ENCODE results near the gene VTI1A.

The VTI1A gene

DNA sequence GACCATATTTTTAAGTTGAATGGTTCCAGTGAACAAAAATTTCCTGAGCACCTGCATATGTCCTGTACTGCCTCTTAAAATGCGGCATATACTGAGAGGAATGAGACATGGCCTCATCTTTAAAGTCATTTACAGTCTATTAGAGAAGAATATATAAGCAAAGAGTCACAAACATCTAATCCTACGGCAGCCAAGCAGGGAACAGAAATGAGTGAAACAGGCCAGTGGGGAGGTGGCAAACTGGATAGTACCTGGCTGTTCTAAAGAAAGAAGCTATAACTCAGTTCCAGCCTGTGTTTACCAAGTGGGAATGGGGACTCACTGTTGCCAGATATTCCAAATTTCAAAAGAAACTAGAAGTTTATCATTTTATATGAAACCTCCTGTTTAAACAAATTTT, 211.4 kb downstream of the VTI1A start:
- no peaks in the 10 kb centered on the region for H3K27me3 ChIP-seq (ENCODE audit: insufficient read depth, low read length, poor library complexity, severe bottlenecking)
- H3K9ac ChIP-seq (ENCODE audit: low read depth, low read length, poor library complexity, severe bottlenecking): no peak overlapping the region
- H3K79me2 ChIP-seq (ENCODE audit: insufficient read depth, low read length): no peaks in the 10 kb centered on the region
- H4K20me1 ChIP-seq (ENCODE audit: insufficient read depth, low read length, poor library complexity, severe bottlenecking): no peaks in the 10 kb centered on the region
- no peak overlapping the region for H2AFZ ChIP-seq (ENCODE audit: low read length)
- H3F3A ChIP-seq (ENCODE audit: low read depth): no peaks in the 10 kb centered on the region
- no peaks in the 10 kb centered on the region for H3K4me1 ChIP-seq (ENCODE audit: insufficient read depth, low read length, poor library complexity, severe bottlenecking)
- no peaks in the 10 kb centered on the region; the same call in 1 of the 2 replicates for H3K36me3 ChIP-seq (ENCODE audit: insufficient read depth, low read length)
- H3K9me2 ChIP-seq (replicated peaks; ENCODE audit: low read depth, low read length): no peaks in the 10 kb centered on the region
- no peak overlapping the region for H3K4me2 ChIP-seq (ENCODE audit: low read depth, low read length, poor library complexity, severe bottlenecking)
- H3K9me3 ChIP-seq (ENCODE audit: insufficient read depth, low read depth, low read length): no peaks in the 10 kb centered on the region
- no peak overlapping the region for H3K4me3 ChIP-seq (ENCODE audit: low read length, poor library complexity, severe bottlenecking)
- TF ChIP-seq, protein P1, sequence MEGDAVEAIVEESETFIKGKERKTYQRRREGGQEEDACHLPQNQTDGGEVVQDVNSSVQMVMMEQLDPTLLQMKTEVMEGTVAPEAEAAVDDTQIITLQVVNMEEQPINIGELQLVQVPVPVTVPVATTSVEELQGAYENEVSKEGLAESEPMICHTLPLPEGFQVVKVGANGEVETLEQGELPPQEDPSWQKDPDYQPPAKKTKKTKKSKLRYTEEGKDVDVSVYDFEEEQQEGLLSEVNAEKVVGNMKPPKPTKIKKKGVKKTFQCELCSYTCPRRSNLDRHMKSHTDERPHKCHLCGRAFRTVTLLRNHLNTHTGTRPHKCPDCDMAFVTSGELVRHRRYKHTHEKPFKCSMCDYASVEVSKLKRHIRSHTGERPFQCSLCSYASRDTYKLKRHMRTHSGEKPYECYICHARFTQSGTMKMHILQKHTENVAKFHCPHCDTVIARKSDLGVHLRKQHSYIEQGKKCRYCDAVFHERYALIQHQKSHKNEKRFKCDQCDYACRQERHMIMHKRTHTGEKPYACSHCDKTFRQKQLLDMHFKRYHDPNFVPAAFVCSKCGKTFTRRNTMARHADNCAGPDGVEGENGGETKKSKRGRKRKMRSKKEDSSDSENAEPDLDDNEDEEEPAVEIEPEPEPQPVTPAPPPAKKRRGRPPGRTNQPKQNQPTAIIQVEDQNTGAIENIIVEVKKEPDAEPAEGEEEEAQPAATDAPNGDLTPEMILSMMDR (conservative IDR thresholded peaks at IDR 0.05; ENCODE audit: low read length): no peak
- no peak for TF ChIP-seq EZH2phosphoT487 (IDR thresholded peaks at IDR 0.05; ENCODE audit: borderline replicate concordance)

DNA sequence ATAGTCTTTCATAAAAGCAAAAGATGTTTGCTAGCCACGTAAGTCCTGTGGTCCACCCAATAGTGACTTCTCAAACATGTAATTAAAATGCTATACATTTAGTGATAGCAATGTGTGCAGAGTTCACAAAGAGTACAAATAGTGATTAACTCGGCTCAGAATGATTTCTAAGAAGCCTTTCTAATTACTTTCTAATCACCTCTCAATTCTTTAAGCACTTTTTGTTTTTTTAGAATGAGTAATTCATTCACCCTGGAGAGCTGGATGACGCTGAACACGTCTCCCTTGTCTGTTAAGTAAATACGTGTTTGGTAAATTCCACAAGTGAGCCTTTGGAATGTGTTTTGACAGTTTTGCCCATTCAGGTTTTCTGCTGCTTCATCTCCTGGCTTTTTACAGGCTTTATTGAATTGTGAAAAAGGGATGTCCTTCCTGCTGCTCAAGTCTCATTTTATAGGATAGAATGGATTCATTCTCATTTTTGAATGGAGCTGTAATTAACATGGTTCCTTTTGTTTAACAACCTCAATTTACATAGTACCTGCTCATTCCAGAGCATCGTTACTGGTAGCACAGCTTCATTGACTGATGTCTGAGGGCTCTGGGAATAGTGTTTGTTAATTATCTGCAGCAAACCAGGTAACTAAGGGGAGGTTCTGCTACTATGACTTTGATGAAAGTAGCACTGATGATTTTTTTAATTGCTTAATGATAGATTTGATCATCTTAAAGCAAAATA, 212.1 kb downstream of the VTI1A start:
- no peaks in the 10 kb centered on the region for H4K20me1 ChIP-seq (ENCODE audit: insufficient read depth, low read length, poor library complexity, severe bottlenecking)
- no peak overlapping the region for H3K4me3 ChIP-seq (ENCODE audit: low read length, poor library complexity, severe bottlenecking)
- H3K79me2 ChIP-seq (ENCODE audit: insufficient read depth, low read length): no peaks in the 10 kb centered on the region
- H3K36me3 ChIP-seq (ENCODE audit: insufficient read depth, low read length): no peaks in the 10 kb centered on the region; the same call in 1 of the 2 replicates
- no peaks in the 10 kb centered on the region for H3F3A ChIP-seq (ENCODE audit: low read depth)
- no peak overlapping the region for H3K9ac ChIP-seq (ENCODE audit: low read depth, low read length, poor library complexity, severe bottlenecking)
- no peak overlapping the region for H3K4me2 ChIP-seq (ENCODE audit: low read depth, low read length, poor library complexity, severe bottlenecking)
- no peak overlapping the region for H2AFZ ChIP-seq (ENCODE audit: low read length)
- no peaks in the 10 kb centered on the region for H3K9me2 ChIP-seq (replicated peaks; ENCODE audit: low read depth, low read length)
- H3K4me1 ChIP-seq (ENCODE audit: insufficient read depth, low read length, poor library complexity, severe bottlenecking): no peaks in the 10 kb centered on the region
- no peaks in the 10 kb centered on the region for H3K9me3 ChIP-seq (ENCODE audit: insufficient read depth, low read depth, low read length)
- no peaks in the 10 kb centered on the region for H3K27me3 ChIP-seq (ENCODE audit: insufficient read depth, low read length, poor library complexity, severe bottlenecking)
- TF ChIP-seq EZH2phosphoT487 (IDR thresholded peaks at IDR 0.05; ENCODE audit: borderline replicate concordance): no peak
- TF ChIP-seq, protein P1 (conservative IDR thresholded peaks at IDR 0.05; ENCODE audit: low read length): no peak

DNA sequence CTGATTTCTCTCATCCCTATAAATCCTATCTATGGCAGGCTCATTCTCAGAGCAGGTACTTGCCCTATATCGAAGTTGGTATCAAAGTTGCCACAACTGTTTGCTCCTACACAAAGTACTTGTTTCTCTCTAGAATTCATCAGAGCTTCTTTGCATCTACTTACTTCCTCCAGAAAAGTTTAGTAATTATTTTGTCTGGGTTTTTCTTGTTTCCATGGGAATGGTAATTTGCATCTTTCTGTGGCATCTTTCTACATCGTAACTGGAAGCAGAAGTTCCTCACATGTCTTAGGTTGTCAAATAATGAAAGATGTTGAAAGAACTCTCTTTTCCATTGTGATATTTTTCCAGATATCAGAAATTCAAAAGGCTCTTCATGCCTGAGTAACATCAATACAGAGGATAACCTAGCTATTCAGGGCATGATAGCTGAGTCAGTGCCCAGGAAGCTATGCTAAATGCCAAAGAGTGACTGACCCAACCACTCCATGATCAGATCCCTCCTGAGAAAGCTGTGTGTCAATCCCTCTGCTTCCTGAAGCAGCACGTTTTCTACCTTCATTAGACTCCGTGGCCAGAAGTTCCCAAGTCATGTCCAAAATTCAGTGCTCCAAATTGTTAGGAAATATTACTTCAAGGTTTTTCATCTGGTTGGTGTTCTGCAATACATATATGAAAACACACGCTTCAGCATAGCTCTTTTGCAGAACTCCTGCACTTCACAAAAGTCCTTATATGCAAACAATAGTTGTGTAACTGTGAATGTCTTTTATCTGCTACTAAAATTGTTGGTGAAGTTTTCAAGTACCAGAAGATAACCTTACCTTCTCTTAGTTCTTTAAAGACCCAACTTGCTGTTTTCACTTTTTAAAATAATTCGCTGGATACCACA, 216.5 kb downstream of the VTI1A start:
- no peaks in the 10 kb centered on the region; the same call in 1 of the 2 replicates for H3K36me3 ChIP-seq (ENCODE audit: insufficient read depth, low read length)
- H3F3A ChIP-seq (ENCODE audit: low read depth): no peaks in the 10 kb centered on the region
- no peak overlapping the region for H3K9ac ChIP-seq (ENCODE audit: low read depth, low read length, poor library complexity, severe bottlenecking)
- no peaks in the 10 kb centered on the region for H3K9me2 ChIP-seq (replicated peaks; ENCODE audit: low read depth, low read length)
- H3K9me3 ChIP-seq (ENCODE audit: insufficient read depth, low read depth, low read length): no peaks in the 10 kb centered on the region
- no peaks in the 10 kb centered on the region for H3K27me3 ChIP-seq (ENCODE audit: insufficient read depth, low read length, poor library complexity, severe bottlenecking)
- H3K79me2 ChIP-seq (ENCODE audit: insufficient read depth, low read length): no peaks in the 10 kb centered on the region
- no peak overlapping the region for H2AFZ ChIP-seq (ENCODE audit: low read length)
- H3K4me3 ChIP-seq (ENCODE audit: low read length, poor library complexity, severe bottlenecking): no peak overlapping the region
- no peak overlapping the region for H3K4me2 ChIP-seq (ENCODE audit: low read depth, low read length, poor library complexity, severe bottlenecking)
- no peaks in the 10 kb centered on the region for H4K20me1 ChIP-seq (ENCODE audit: insufficient read depth, low read length, poor library complexity, severe bottlenecking)
- TF ChIP-seq, protein P1 (conservative IDR thresholded peaks at IDR 0.05; ENCODE audit: low read length): no peak
- no peak for TF ChIP-seq EZH2phosphoT487 (IDR thresholded peaks at IDR 0.05; ENCODE audit: borderline replicate concordance)
- H3K4me1 ChIP-seq (ENCODE audit: insufficient read depth, low read length, poor library complexity, severe bottlenecking): no peaks in the 10 kb centered on the region

Measured in Loucy (cell line).